GM23338 (cell line): ENCODE results near the gene CENPP. TPM values are rescaled to one million over a fixed set of nuclear protein-coding genes. Genes with fewer than 3 reads are reported as not detected.

Experiments used
- ATAC-seq: fragments of 200-7000 bp; cut with Tn5 transposase; 3 replicates; pipeline ENCODE4 v1.9.1; 2020
- DNase-seq: peaks from one replicate; pipeline ENCODE4 v3.0.0-alpha.2; 2015; ENCODE audit warnings: low spot score
- H2AFZ ChIP-seq: fragments of 200-600 bp; sonication (generic); 2 replicates; pipeline ENCODE4 v1.8.0; 2016; ENCODE audit warnings: antibody characterized with exemption, mild to moderate bottlenecking, moderate library complexity
- H3F3A ChIP-seq: fragments of 200-600 bp; sonication (generic); replicated peaks from 2 replicates; pipeline ENCODE4 v1.8.0; 2017; ENCODE audit warnings: antibody characterized with exemption, mixed run types, low read depth
- H3K27ac ChIP-seq: fragments of 200-600 bp; sonication (generic); 2 replicates; pipeline ENCODE4 v1.6.1; 2016; ENCODE audit warnings: low read depth
- H3K27me3 ChIP-seq: fragments of 200-600 bp; sonication (generic); 2 replicates; pipeline ENCODE4 v1.8.0; 2016; ENCODE audit warnings: mild to moderate bottlenecking, mixed run types, moderate library complexity; ENCODE audit not compliant: insufficient read depth
- H3K36me3 ChIP-seq: fragments of 200-600 bp; sonication (generic); 2 replicates; pipeline ENCODE4 v1.8.0; 2016; ENCODE audit warnings: mild to moderate bottlenecking; ENCODE audit not compliant: insufficient read depth
- H3K4me1 ChIP-seq: fragments of 200-600 bp; sonication (generic); 2 replicates; pipeline ENCODE4 v1.8.0; 2016; ENCODE audit warnings: mild to moderate bottlenecking, moderate library complexity; ENCODE audit not compliant: insufficient read depth
- H3K4me2 ChIP-seq: fragments of 200-600 bp; sonication (generic); 2 replicates; pipeline ENCODE4 v1.7.1; 2017; ENCODE audit warnings: mixed run types
- H3K4me3 ChIP-seq: fragments of 200-600 bp; sonication (generic); 2 replicates; pipeline ENCODE4 v1.6.1; 2016; ENCODE audit warnings: mixed run types
- H3K79me2 ChIP-seq: fragments of 200-600 bp; sonication (generic); replicated peaks from 2 replicates; pipeline ENCODE4 v1.8.0; 2017; ENCODE audit warnings: mild to moderate bottlenecking; ENCODE audit not compliant: insufficient read depth
- H3K9me2 ChIP-seq: fragments of 200-600 bp; sonication (generic); 2 replicates; pipeline ENCODE4 v1.8.0; 2017; ENCODE audit not compliant: insufficient read depth
- H4K20me1 ChIP-seq: fragments of 200-600 bp; sonication (generic); replicated peaks from 2 replicates; pipeline ENCODE4 v1.8.0; 2017; ENCODE audit warnings: mild to moderate bottlenecking; ENCODE audit not compliant: insufficient read depth
- H3K27ac Mint-ChIP-seq: 2 replicates; pipeline ENCODE4 v1.8.0; 2020; ENCODE audit warnings: inconsistent platforms, mild to moderate bottlenecking, moderate library complexity, mixed read lengths
- H3K27me3 Mint-ChIP-seq: 3 replicates; pipeline ENCODE4 v1.8.0; 2022; ENCODE audit warnings: low read depth, mild to moderate bottlenecking, moderate library complexity, mixed read lengths, inconsistent platforms; ENCODE audit not compliant: insufficient read depth, poor library complexity
- H3K36me3 Mint-ChIP-seq: 3 replicates; pipeline ENCODE4 v1.8.0; 2021; ENCODE audit warnings: low read depth, mild to moderate bottlenecking, inconsistent platforms, moderate library complexity, mixed read lengths
- H3K4me1 Mint-ChIP-seq: 3 replicates; pipeline ENCODE4 v1.8.0; 2020; ENCODE audit warnings: mild to moderate bottlenecking, inconsistent platforms, mixed read lengths
- H3K4me3 Mint-ChIP-seq: 3 replicates; pipeline ENCODE4 v1.8.0; 2021; ENCODE audit warnings: moderate library complexity, mild to moderate bottlenecking, inconsistent platforms, mixed read lengths
- H3K9me3 Mint-ChIP-seq: 3 replicates; pipeline ENCODE4 v1.8.0; 2020; ENCODE audit warnings: moderate library complexity, mild to moderate bottlenecking, inconsistent platforms, mixed read lengths
- CREB1 ChIP-seq: fragments of 250-450 bp; sonication (Bioruptor Pico); IDR thresholded peaks from 2 replicates; pipeline ENCODE4 v1.5.0; 2020; ENCODE audit warnings: low read depth, mild to moderate bottlenecking, moderate library complexity
- EZH2 ChIP-seq: fragments of 200-600 bp; sonication (generic); IDR thresholded peaks from one replicate; pipeline ENCODE4 v1.8.0; 2017; ENCODE audit warnings: antibody characterized with exemption, mild to moderate bottlenecking, low read depth; ENCODE audit not compliant: unreplicated experiment
- EZH2phosphoT487 ChIP-seq: fragments of 200-600 bp; sonication (generic); IDR thresholded peaks from one replicate; pipeline ENCODE4 v1.8.1; 2018; ENCODE audit warnings: antibody characterized with exemption; ENCODE audit not compliant: unreplicated experiment
- JUNB ChIP-seq: IDR thresholded peaks from one replicate; pipeline ENCODE4 v1.6.1; 2016; ENCODE audit warnings: antibody characterized with exemption; ENCODE audit not compliant: unreplicated experiment
- POLR2AphosphoS5 ChIP-seq: IDR thresholded peaks from 2 replicates; pipeline ENCODE4 v1.6.1; 2016; ENCODE audit warnings: antibody characterized with exemption, low read depth
- STAT1 ChIP-seq: IDR thresholded peaks from one replicate; pipeline ENCODE4 v1.6.1; 2016; ENCODE audit warnings: antibody characterized with exemption; ENCODE audit not compliant: unreplicated experiment
- ZNF331 ChIP-seq: fragments of 250-450 bp; sonication (Bioruptor Pico); IDR thresholded peaks from 2 replicates; pipeline ENCODE4 v1.5.0; 2020; ENCODE audit warnings: low read depth, mild to moderate bottlenecking, moderate library complexity
- polyA plus RNA-seq: library from polyadenylated mRNA; unstranded; fragments of >200 nt; fragmentation: Nextera tagmentation; extraction: Ambion mirVana; gene quantifications from 2 replicates; pipeline ENCODE4 v1.2.1, GENCODE V29; 2016
- total RNA-seq: library from RNA; depleted of rRNA; stranded (reverse); fragments of >200 nt; shearing (Covaris generic); gene quantifications from 2 replicates; pipeline ENCODE4 v1.2.3, GENCODE V29; 2014
- TF ChIP-seq, protein P1 (sequence below): IDR thresholded peaks from 2 replicates; pipeline ENCODE4 v1.6.1; 2016; ENCODE audit warnings: antibody characterized with exemption
- TF ChIP-seq, protein P2 (sequence below): IDR thresholded peaks from one replicate; pipeline ENCODE4 v1.6.1; 2018; ENCODE audit warnings: antibody characterized with exemption; ENCODE audit not compliant: unreplicated experiment
- TF ChIP-seq, protein P3 (sequence below): fragments of 250-450 bp; sonication (Bioruptor Pico); IDR thresholded peaks from 2 replicates; pipeline ENCODE4 v1.5.0; 2020; ENCODE audit warnings: mild to moderate bottlenecking, moderate library complexity

The CENPP gene
- total and polyA plus RNA-seq, 2 experiments from 2014 or later = 11.0 to 12.6 TPM

DNA sequence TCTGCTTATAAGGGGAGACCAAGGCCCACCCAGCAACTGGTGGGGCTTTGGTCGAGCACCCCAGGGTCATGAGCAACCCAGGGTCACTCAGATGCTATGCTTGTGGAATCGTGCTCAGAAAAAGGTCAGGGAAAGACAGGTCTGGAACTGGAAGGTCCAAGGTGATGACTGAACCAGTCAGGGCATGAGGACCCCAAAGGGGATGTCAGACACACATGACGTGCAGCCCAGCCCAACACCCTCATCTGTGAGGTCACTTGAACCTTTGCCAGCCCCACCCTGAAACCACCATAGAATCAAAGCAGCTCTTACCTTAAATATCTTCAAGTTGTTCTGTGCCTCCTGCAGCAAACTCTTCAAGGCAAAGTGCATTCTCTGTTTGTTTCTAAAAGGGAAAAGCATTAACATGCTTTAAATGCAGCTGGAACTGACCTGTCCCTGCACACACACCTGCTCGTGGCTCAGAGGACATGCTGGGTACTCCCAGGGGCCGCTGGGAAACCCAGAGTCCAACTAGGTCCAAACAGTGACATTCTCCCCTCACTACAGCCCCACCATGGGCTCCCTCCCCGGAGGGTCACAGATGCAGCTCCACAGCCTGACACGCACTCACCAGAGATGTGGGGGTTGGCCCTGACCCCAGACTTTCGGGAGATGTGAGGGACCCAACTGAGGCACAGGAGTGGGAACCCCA is 314.8 kb downstream of the CENPP start (continued):
- no peak for TF ChIP-seq CREB1 (CRISPR knock-in tag)

DNA sequence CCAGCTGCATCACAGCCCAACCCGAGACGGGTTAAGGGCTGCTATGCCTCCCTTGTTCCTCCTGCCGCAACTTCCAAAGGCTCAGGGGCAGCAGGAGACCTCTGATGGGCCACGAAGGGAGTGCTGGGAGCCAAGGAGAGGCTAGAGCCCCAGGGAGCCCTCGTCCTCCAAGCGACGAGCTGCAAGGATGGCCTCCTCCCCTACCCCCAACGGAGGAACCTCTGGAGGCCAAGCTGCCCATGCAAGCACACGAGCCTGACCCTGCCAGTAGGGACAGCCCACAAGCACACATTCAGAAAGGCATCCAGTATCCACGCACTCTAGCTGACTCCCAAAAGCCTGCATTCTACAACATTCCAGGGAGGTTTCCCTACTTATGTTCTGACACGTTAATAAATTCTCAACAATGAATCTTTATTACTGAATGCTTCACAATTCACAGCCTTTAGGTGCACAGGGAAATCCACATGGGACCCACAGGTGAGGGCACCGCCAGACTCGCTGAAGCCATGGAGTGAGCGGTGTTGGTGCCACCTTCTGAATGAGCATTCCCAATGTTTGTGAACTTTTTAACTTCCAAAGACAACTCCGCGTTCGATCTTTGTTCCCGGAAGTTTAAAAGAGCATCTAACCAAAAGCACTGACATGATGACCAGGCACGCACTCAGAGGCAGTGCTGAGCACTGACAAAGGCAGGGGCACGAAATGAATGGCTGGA is 315.5 kb downstream of the CENPP start:
- peaks cover 5% of the 10 kb centered on the region for H3K27me3 Mint-ChIP-seq
- Histone ChIP-seq H3K4me3 (no peak overlapping the region), H4K20me1 (peaks cover 8% of the 10 kb centered on the region; the same call in 1 of the 2 replicates), H3K9me2 (no peaks in the 10 kb centered on the region), H3F3A (no peaks in the 10 kb centered on the region), H3K4me1 (no peaks in the 10 kb centered on the region), H3K79me2 (no peaks in the 10 kb centered on the region), H2AFZ (no peak overlapping the region), H3K36me3 (peaks cover 3% of the 10 kb centered on the region; the same call in 1 of the 2 replicates), H3K4me2 (no peak overlapping the region), H3K27ac (no peak overlapping the region), H3K27me3 (no peaks in the 10 kb centered on the region)
- no peak for ATAC-seq
- H3K9me3 Mint-ChIP-seq = no peaks in the 10 kb centered on the region
- DNase-seq = no peak
- H3K27ac Mint-ChIP-seq = no peak overlapping the region; the same call in 1 of the 2 replicates
- H3K4me3 Mint-ChIP-seq = no peak overlapping the region
- H3K4me1 Mint-ChIP-seq = no peaks in the 10 kb centered on the region; the same call in 2 of the 3 replicates
- peaks cover 44% of the 10 kb centered on the region for H3K36me3 Mint-ChIP-seq
- TF ChIP-seq ZNF331 (no peak), EZH2 (no peak), CREB1 (CRISPR knock-in tag) (no peak), JUNB (no peak), POLR2AphosphoS5 (no peak), STAT1 (no peak), EZH2phosphoT487 (no peak)
- TF ChIP-seq, protein P1, sequence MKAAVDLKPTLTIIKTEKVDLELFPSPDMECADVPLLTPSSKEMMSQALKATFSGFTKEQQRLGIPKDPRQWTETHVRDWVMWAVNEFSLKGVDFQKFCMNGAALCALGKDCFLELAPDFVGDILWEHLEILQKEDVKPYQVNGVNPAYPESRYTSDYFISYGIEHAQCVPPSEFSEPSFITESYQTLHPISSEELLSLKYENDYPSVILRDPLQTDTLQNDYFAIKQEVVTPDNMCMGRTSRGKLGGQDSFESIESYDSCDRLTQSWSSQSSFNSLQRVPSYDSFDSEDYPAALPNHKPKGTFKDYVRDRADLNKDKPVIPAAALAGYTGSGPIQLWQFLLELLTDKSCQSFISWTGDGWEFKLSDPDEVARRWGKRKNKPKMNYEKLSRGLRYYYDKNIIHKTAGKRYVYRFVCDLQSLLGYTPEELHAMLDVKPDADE = no peak
- TF ChIP-seq, protein P2, sequence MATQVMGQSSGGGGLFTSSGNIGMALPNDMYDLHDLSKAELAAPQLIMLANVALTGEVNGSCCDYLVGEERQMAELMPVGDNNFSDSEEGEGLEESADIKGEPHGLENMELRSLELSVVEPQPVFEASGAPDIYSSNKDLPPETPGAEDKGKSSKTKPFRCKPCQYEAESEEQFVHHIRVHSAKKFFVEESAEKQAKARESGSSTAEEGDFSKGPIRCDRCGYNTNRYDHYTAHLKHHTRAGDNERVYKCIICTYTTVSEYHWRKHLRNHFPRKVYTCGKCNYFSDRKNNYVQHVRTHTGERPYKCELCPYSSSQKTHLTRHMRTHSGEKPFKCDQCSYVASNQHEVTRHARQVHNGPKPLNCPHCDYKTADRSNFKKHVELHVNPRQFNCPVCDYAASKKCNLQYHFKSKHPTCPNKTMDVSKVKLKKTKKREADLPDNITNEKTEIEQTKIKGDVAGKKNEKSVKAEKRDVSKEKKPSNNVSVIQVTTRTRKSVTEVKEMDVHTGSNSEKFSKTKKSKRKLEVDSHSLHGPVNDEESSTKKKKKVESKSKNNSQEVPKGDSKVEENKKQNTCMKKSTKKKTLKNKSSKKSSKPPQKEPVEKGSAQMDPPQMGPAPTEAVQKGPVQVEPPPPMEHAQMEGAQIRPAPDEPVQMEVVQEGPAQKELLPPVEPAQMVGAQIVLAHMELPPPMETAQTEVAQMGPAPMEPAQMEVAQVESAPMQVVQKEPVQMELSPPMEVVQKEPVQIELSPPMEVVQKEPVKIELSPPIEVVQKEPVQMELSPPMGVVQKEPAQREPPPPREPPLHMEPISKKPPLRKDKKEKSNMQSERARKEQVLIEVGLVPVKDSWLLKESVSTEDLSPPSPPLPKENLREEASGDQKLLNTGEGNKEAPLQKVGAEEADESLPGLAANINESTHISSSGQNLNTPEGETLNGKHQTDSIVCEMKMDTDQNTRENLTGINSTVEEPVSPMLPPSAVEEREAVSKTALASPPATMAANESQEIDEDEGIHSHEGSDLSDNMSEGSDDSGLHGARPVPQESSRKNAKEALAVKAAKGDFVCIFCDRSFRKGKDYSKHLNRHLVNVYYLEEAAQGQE = no peak
- TF ChIP-seq, protein P3, sequence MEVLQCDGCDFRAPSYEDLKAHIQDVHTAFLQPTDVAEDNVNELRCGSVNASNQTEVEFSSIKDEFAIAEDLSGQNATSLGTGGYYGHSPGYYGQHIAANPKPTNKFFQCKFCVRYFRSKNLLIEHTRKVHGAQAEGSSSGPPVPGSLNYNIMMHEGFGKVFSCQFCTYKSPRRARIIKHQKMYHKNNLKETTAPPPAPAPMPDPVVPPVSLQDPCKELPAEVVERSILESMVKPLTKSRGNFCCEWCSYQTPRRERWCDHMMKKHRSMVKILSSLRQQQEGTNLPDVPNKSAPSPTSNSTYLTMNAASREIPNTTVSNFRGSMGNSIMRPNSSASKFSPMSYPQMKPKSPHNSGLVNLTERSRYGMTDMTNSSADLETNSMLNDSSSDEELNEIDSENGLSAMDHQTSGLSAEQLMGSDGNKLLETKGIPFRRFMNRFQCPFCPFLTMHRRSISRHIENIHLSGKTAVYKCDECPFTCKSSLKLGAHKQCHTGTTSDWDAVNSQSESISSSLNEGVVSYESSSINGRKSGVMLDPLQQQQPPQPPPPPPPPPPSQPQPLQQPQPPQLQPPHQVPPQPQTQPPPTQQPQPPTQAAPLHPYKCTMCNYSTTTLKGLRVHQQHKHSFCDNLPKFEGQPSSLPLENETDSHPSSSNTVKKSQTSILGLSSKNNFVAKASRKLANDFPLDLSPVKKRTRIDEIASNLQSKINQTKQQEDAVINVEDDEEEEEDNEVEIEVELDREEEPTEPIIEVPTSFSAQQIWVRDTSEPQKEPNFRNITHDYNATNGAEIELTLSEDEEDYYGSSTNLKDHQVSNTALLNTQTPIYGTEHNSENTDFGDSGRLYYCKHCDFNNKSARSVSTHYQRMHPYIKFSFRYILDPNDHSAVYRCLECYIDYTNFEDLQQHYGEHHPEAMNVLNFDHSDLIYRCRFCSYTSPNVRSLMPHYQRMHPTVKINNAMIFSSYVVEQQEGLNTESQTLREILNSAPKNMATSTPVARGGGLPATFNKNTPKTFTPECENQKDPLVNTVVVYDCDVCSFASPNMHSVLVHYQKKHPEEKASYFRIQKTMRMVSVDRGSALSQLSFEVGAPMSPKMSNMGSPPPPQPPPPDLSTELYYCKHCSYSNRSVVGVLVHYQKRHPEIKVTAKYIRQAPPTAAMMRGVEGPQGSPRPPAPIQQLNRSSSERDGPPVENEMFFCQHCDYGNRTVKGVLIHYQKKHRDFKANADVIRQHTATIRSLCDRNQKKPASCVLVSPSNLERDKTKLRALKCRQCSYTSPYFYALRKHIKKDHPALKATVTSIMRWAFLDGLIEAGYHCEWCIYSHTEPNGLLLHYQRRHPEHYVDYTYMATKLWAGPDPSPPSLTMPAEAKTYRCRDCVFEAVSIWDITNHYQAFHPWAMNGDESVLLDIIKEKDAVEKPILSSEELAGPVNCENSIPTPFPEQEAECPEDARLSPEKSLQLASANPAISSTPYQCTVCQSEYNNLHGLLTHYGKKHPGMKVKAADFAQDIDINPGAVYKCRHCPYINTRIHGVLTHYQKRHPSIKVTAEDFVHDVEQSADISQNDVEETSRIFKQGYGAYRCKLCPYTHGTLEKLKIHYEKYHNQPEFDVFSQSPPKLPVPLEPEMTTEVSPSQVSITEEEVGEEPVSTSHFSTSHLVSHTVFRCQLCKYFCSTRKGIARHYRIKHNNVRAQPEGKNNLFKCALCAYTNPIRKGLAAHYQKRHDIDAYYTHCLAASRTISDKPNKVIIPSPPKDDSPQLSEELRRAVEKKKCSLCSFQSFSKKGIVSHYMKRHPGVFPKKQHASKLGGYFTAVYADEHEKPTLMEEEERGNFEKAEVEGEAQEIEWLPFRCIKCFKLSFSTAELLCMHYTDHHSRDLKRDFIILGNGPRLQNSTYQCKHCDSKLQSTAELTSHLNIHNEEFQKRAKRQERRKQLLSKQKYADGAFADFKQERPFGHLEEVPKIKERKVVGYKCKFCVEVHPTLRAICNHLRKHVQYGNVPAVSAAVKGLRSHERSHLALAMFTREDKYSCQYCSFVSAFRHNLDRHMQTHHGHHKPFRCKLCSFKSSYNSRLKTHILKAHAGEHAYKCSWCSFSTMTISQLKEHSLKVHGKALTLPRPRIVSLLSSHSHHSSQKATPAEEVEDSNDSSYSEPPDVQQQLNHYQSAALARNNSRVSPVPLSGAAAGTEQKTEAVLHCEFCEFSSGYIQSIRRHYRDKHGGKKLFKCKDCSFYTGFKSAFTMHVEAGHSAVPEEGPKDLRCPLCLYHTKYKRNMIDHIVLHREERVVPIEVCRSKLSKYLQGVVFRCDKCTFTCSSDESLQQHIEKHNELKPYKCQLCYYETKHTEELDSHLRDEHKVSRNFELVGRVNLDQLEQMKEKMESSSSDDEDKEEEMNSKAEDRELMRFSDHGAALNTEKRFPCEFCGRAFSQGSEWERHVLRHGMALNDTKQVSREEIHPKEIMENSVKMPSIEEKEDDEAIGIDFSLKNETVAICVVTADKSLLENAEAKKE (CRISPR knock-in tag) = no peak
